ENCODE data around the gene DLEU7. TPM values are rescaled to one million over a fixed set of nuclear protein-coding genes. Genes with fewer than 3 reads are reported as not detected.

Gene DLEU7
- total RNA-seq, 1 experiment from 2014 or later: not detected

- CTCF ChIA-PET: interaction anchor here (0.5 to 0.8 kb wide), 3 partner anchors 67 to 468 kb away, joined by 3 to 4 read pairs (median 3); no protein-coding TSS in a partner anchor
- no TSS peak for BruUV-seq (replicated peaks)
- Mint-ChIP-seq H3K9me3 (ENCODE audit: unreplicated experiment) (no peaks in the 10 kb centered on the region), H3K36me3 (ENCODE audit: insufficient read depth, unreplicated experiment) (no peaks in the 10 kb centered on the region), H3K27ac (ENCODE audit: low read depth, unreplicated experiment) (no peak overlapping the region), H3K4me1 (ENCODE audit: insufficient read depth, unreplicated experiment) (no peaks in the 10 kb centered on the region), H3K4me3 (ENCODE audit: unreplicated experiment) (no peak overlapping the region), H3K27me3 (ENCODE audit: insufficient read depth, unreplicated experiment) (no peaks in the 10 kb centered on the region)
- POLR2A ChIA-PET: no interaction called here
- no peak for DNase-seq (ENCODE audit: unreplicated experiment)
- intact Hi-C loops (cut with micrococcal nuclease): no loop called here
- TF ChIP-seq CTCF (IDR thresholded peaks at IDR 0.05; ENCODE audit: unreplicated experiment): no peak
Measured at GRCh38 chr13:50794226-50794625, 49.3 kb downstream of the DLEU7 start.

GRCh38 chr13:50793026-50793425, 50.5 kb downstream of the DLEU7 start:
- H3K36me3 Mint-ChIP-seq (ENCODE audit: insufficient read depth, unreplicated experiment): no peaks in the 10 kb centered on the region
- no peaks in the 10 kb centered on the region for H3K27me3 Mint-ChIP-seq (ENCODE audit: insufficient read depth, unreplicated experiment)
- ChIA-PET CTCF (interaction anchor here (0.6 kb wide), 1 partner anchor 413 kb away, joined by 3 read pairs; no protein-coding TSS in a partner anchor), POLR2A (no interaction called here)
- H3K27ac Mint-ChIP-seq (ENCODE audit: low read depth, unreplicated experiment): no peak overlapping the region
- no peak for TF ChIP-seq CTCF (IDR thresholded peaks at IDR 0.05; ENCODE audit: unreplicated experiment)
- no peak overlapping the region for H3K4me3 Mint-ChIP-seq (ENCODE audit: unreplicated experiment)
- no peak for DNase-seq (ENCODE audit: unreplicated experiment)
- no peaks in the 10 kb centered on the region for H3K4me1 Mint-ChIP-seq (ENCODE audit: insufficient read depth, unreplicated experiment)
- intact Hi-C loops (cut with micrococcal nuclease): no loop called here
- H3K9me3 Mint-ChIP-seq (ENCODE audit: unreplicated experiment): no peaks in the 10 kb centered on the region
- BruUV-seq (replicated peaks): no TSS peak

GRCh38 chr13:50788551-50789210, 54.8 kb downstream of the DLEU7 start:
- no peaks in the 10 kb centered on the region for H3K4me1 Mint-ChIP-seq (ENCODE audit: insufficient read depth, unreplicated experiment)
- POLR2A ChIA-PET: no interaction called here
- no TSS peak for BruUV-seq (replicated peaks)
- H3K27me3 Mint-ChIP-seq (ENCODE audit: insufficient read depth, unreplicated experiment): no peaks in the 10 kb centered on the region
- no peaks in the 10 kb centered on the region for H3K36me3 Mint-ChIP-seq (ENCODE audit: insufficient read depth, unreplicated experiment)
- no peak for DNase-seq (ENCODE audit: unreplicated experiment)
- CTCF ChIA-PET: interaction anchor here (0.5 kb wide), 1 partner anchor 229 kb away, joined by 5 read pairs; no protein-coding TSS in a partner anchor
- TF ChIP-seq CTCF (IDR thresholded peaks at IDR 0.05; ENCODE audit: unreplicated experiment): no peak
- no peak overlapping the region for H3K27ac Mint-ChIP-seq (ENCODE audit: low read depth, unreplicated experiment)
- no peaks in the 10 kb centered on the region for H3K9me3 Mint-ChIP-seq (ENCODE audit: unreplicated experiment)
- no peak overlapping the region for H3K4me3 Mint-ChIP-seq (ENCODE audit: unreplicated experiment)
- intact Hi-C loops (cut with micrococcal nuclease): no loop called here

GRCh38 chr13:50787316-50788195, 55.9 kb downstream of the DLEU7 start:
- Mint-ChIP-seq H3K4me1 (ENCODE audit: insufficient read depth, unreplicated experiment) (no peaks in the 10 kb centered on the region), H3K9me3 (ENCODE audit: unreplicated experiment) (no peaks in the 10 kb centered on the region), H3K36me3 (ENCODE audit: insufficient read depth, unreplicated experiment) (no peaks in the 10 kb centered on the region), H3K27ac (ENCODE audit: low read depth, unreplicated experiment) (no peak overlapping the region), H3K27me3 (ENCODE audit: insufficient read depth, unreplicated experiment) (peaks cover 11% of the 10 kb centered on the region), H3K4me3 (ENCODE audit: unreplicated experiment) (no peak overlapping the region)
- POLR2A ChIA-PET: no interaction called here
- DNase-seq (ENCODE audit: unreplicated experiment): no peak
- BruUV-seq (replicated peaks): no TSS peak
- CTCF ChIA-PET: no interaction called here
- intact Hi-C loops (cut with micrococcal nuclease): no loop called here
- TF ChIP-seq CTCF (IDR thresholded peaks at IDR 0.05; ENCODE audit: unreplicated experiment): no peak
